Kidney epithelial cell (primary cell): ENCODE results near the gene CAPS2. TPM values are rescaled to one million over a fixed set of nuclear protein-coding genes. Genes with fewer than 3 reads are reported as not detected.

ENCODE experiments used
- DNase-seq: peaks from one replicate; pipeline ENCODE4 v3.0.0-alpha.2; 2010; ENCODE audit warnings: low read depth
- H3K27me3 ChIP-seq: 2 replicates; pipeline ENCODE4 v1.6.0; 2011; ENCODE audit warnings: low read length; ENCODE audit not compliant: control insufficient read depth, insufficient read depth
- H3K36me3 ChIP-seq: 2 replicates; pipeline ENCODE4 v1.5.1; 2011; ENCODE audit warnings: low read length; ENCODE audit not compliant: control insufficient read depth, insufficient read depth
- H3K4me3 ChIP-seq: 2 replicates; pipeline ENCODE4 v1.5.1; 2011; ENCODE audit warnings: low read depth, mild to moderate bottlenecking, control low read depth, low read length
- total RNA-seq: library from RNA; depleted of rRNA; stranded (reverse); fragments of >200 nt; gene quantifications from 2 replicates; pipeline ENCODE4 v1.2.3, GENCODE V29; 2015
- TF ChIP-seq, protein P1 (sequence below): IDR thresholded peaks from 2 replicates; pipeline ENCODE4 v1.5.1; 2011; ENCODE audit warnings: mild to moderate bottlenecking, moderate library complexity, low read length, control low read depth, inconsistent platforms; ENCODE audit not compliant: insufficient read depth, poor library complexity, severe bottlenecking

The CAPS2 gene
- total RNA-seq = 0.89 and 1.5 TPM in 2 replicates

DNA sequence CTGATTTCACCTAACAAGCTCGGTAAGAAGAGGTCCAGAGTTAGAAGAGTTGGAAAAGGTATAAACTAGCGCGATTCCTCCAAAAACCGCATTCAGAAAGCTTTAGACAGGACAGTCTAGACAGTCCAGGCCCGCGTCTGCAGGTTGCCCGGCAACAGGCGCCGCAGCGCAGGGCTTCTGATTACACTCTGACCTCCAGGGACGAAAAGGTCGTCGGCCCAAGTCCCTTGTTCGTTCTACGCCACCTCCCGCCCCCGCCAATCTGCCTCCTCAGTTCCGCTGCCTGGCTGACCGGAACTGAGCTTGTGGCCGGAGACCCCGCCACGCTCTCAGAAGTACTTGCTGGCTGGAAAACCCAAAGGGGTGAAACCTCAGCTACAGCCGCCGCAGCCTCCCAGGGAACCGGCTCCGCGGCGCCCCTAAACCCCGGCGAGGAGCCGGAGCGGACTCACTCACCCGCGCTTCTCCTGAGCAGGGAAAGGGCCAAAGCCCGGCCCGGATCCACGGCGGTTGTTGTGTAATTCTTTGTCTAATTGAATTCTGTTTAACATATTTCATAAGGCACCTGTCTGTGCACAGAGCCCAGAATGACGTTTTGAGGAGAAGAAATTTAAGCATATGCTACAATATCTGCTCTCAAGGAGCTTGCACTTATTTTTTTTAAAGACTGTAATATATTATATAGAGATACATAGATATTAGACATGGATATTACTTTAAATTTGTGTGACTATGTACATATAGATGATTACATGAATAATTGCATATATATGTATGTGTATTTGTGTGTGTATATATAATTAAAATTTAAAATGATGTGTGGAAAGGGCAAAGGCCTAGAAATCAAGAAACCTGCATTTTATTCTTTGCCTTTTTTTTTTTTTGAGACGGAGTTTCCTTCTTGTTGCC is at the start of gene CAPS2:
Gene CAPS2 (minus strand): TSS at position 407 of the 909 bp plus-strand sequence. CDS start 3,826 bp downstream, outside the sequence.
- no peaks in the 10 kb centered on the region for H3K36me3 ChIP-seq
- peak; percentile 42 for DNase-seq
- TF ChIP-seq, protein P1, sequence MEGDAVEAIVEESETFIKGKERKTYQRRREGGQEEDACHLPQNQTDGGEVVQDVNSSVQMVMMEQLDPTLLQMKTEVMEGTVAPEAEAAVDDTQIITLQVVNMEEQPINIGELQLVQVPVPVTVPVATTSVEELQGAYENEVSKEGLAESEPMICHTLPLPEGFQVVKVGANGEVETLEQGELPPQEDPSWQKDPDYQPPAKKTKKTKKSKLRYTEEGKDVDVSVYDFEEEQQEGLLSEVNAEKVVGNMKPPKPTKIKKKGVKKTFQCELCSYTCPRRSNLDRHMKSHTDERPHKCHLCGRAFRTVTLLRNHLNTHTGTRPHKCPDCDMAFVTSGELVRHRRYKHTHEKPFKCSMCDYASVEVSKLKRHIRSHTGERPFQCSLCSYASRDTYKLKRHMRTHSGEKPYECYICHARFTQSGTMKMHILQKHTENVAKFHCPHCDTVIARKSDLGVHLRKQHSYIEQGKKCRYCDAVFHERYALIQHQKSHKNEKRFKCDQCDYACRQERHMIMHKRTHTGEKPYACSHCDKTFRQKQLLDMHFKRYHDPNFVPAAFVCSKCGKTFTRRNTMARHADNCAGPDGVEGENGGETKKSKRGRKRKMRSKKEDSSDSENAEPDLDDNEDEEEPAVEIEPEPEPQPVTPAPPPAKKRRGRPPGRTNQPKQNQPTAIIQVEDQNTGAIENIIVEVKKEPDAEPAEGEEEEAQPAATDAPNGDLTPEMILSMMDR = no peak
- H3K27me3 ChIP-seq = no peaks in the 10 kb centered on the region
- peak within 1 kb of the TSS; percentile 61 for H3K4me3 ChIP-seq

DNA sequence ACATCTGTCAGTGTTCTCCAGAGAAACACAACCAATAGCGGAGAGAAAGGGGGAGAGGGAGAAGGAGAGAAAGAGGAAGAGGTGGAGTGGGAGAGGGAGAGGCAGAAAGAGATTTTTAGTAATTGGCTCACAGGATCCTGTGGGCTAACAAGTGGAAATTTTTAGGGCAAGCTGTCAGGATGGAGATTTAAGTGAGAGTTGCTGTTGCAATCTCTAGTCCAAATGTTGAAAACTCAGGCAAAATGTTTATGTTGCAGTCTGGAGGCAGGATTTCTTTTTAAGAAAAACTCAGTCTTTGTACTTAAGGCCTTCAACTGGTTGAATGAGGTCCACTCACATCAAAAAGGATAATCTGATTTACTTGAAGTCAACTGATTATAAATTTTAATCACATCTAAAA is 48.2 kb upstream of the CAPS2 start:
- DNase-seq = no peak
- TF ChIP-seq, protein P1 = no peak
- H3K36me3 ChIP-seq = no peaks in the 10 kb centered on the region
- no peak overlapping the region for H3K4me3 ChIP-seq
- no peaks in the 10 kb centered on the region for H3K27me3 ChIP-seq

DNA sequence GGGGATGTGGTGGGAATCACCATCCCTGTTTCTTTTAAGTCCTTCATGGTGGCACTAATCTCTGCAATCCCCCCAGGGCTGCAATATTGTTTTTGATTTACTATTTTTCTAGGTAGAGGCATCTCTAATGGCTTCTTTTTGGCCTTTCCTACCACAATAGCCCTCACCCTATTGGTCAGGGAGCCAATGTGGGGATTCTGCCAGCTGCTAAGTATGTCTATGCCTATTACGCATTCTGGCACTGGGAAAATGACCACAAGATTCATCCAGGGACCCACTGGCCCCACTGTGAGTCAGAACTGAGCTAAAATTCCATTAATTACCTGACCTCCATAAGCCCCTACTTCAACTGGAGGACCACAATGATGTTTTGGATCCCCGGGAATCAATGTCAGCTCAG is 44.8 kb upstream of the CAPS2 start:
- Histone ChIP-seq H3K4me3 (no peak overlapping the region), H3K27me3 (no peaks in the 10 kb centered on the region), H3K36me3 (no peaks in the 10 kb centered on the region)
- TF ChIP-seq, protein P1 = no peak
- no peak for DNase-seq

DNA sequence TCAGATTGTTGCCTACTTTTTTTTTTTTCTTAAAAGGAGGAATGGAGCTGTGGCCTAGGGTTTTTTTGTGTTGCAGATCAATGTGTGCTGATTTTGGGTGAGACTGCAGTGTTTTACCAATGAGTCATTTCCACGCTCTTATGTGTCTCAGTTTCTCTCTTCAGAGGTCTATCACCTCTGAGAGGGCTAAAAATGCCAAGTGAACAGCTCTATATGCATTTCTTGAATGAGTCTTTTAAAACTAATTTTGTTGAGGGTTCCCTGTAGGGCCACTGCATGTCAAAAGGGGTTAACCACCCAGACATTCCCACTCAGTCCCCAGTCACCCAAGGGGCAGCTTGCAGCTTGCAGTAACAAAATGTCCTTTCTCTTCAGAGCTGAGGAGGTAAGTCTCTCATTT is 36.5 kb upstream of the CAPS2 start:
- no peak overlapping the region for H3K4me3 ChIP-seq

DNA sequence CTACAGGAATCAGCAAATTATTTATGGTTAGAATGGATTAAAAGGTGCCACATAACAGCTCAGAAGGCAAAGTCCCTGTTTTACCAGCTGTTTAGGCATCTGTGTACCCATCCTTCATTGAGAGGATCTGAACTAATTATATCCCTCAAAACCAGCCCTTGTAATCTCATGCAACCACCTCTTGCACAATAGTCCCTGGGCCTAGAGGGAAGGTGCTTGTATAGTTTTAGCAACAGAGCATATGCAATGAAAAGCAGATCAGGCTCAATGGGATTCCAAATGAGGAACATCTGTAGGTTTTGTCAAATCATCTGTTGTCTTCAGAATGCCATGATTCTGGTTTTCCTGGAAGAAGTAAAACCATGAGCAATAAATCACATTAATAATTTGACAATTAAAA is 34.8 kb upstream of the CAPS2 start:
- no peaks in the 10 kb centered on the region for H3K36me3 ChIP-seq
- TF ChIP-seq, protein P1 = no peak
- DNase-seq = no peak
- H3K27me3 ChIP-seq = no peaks in the 10 kb centered on the region
- H3K4me3 ChIP-seq = no peak overlapping the region

More for the DNA sequence above, 36.5 kb upstream of the CAPS2 start:
- TF ChIP-seq, protein P1 = no peak
- no peaks in the 10 kb centered on the region for H3K36me3 ChIP-seq
- no peak for DNase-seq
- no peaks in the 10 kb centered on the region for H3K27me3 ChIP-seq
